ENCODE data around the gene VBP1. TPM values are rescaled to one million over a fixed set of nuclear protein-coding genes. Genes with fewer than 3 reads are reported as not detected.
"Not testable (repeated sequence)": the region's sequence is repeated elsewhere in the genome, so short reads cannot be mapped to it uniquely, and the experiment has no call there.

VBP1 gene
- total and polyA plus RNA-seq, 5 donors from 2014 or later: 22.9 to 101 (median 87.9) TPM

- Histone ChIP-seq H3K9me3 (ENCODE audit: control insufficient read depth in 2 of 2, low read length in 2 of 2) (peaks cover 0 to 3% of the 10 kb centered on the region in 2 experiments), H3K4me1 (ENCODE audit: control insufficient read depth, insufficient read depth, low read length, poor library complexity, severe bottlenecking) (peaks cover 11% of the 10 kb centered on the region), H3K27ac (ENCODE audit: insufficient read depth, low read length, poor library complexity, severe bottlenecking) (no peak overlapping the region), H3K4me3 (ENCODE audit: low read depth, low read length) (no peak overlapping the region), H3K27me3 (ENCODE audit: control insufficient read depth, insufficient read depth, low read length) (no peaks in the 10 kb centered on the region), H3K36me3 (ENCODE audit: control insufficient read depth, insufficient read depth, low read length) (no peaks in the 10 kb centered on the region)
- Mint-ChIP-seq H3K27ac (no peak overlapping the region), H3K4me1 (peaks cover 4 to 20% (median 10%) of the 10 kb centered on the region in 4 donors), H3K27me3 (no peaks in the 10 kb centered on the region), H3K4me3 (peak overlapping the region in 1 of 4 donors; percentile 48), H3K9me3 (peaks cover 0 to 2% (median 1%) of the 10 kb centered on the region in 7 donors), H3K36me3 (no peaks in the 10 kb centered on the region)
- DNase-seq: no peak
- ATAC-seq (ENCODE audit: low read depth in 2 of 2): no peak
Observed at GRCh38 chrX:155266439-155266838, 50.2 kb downstream of the VBP1 start.

- H3K27ac Mint-ChIP-seq; H3K36me3 ChIP-seq (ENCODE audit: control insufficient read depth, insufficient read depth, low read length); H3K4me1 ChIP-seq (ENCODE audit: control insufficient read depth, insufficient read depth, low read length, poor library complexity, severe bottlenecking); H3K4me1 Mint-ChIP-seq; H3K27ac ChIP-seq (ENCODE audit: insufficient read depth, low read length, poor library complexity, severe bottlenecking); ATAC-seq (ENCODE audit: low read depth in 2 of 2); H3K27me3 ChIP-seq (ENCODE audit: control insufficient read depth, insufficient read depth, low read length); H3K4me3 ChIP-seq (ENCODE audit: low read depth, low read length); H3K9me3 Mint-ChIP-seq; H3K27me3 Mint-ChIP-seq; H3K36me3 Mint-ChIP-seq; DNase-seq; H3K9me3 ChIP-seq (ENCODE audit: control insufficient read depth in 2 of 2, low read length in 2 of 2): not testable (repeated sequence)
- peak overlapping the region in 1 of 4 donors; percentile 21 for H3K4me3 Mint-ChIP-seq
Observed at GRCh38 chrX:155267995-155268394, 51.7 kb downstream of the VBP1 start.

GRCh38 chrX:155270969-155271368 is 54.7 kb downstream of the VBP1 start:
- Histone ChIP-seq H3K27ac (ENCODE audit: insufficient read depth, low read length, poor library complexity, severe bottlenecking) (no peak overlapping the region), H3K27me3 (ENCODE audit: control insufficient read depth, insufficient read depth, low read length) (no peaks in the 10 kb centered on the region), H3K9me3 (ENCODE audit: control insufficient read depth in 2 of 2, low read length in 2 of 2) (peaks cover 0 to 3% of the 10 kb centered on the region in 2 experiments), H3K4me3 (ENCODE audit: low read depth, low read length) (no peak overlapping the region), H3K4me1 (ENCODE audit: control insufficient read depth, insufficient read depth, low read length, poor library complexity, severe bottlenecking) (no peaks in the 10 kb centered on the region), H3K36me3 (ENCODE audit: control insufficient read depth, insufficient read depth, low read length) (no peaks in the 10 kb centered on the region)
- DNase-seq: no peak
- no peaks in the 10 kb centered on the region for H3K4me1 Mint-ChIP-seq
- H3K27ac Mint-ChIP-seq: no peak overlapping the region
- no peak overlapping the region for H3K4me3 Mint-ChIP-seq
- H3K36me3 Mint-ChIP-seq: no peaks in the 10 kb centered on the region
- no peak for ATAC-seq (ENCODE audit: low read depth in 2 of 2)
- H3K9me3 Mint-ChIP-seq: peaks cover 0 to 5% (median 3%) of the 10 kb centered on the region in 7 donors
- H3K27me3 Mint-ChIP-seq: no peaks in the 10 kb centered on the region

- no peak for ATAC-seq (ENCODE audit: low read depth in 2 of 2)
- H3K4me3 Mint-ChIP-seq: no peak overlapping the region
- Histone ChIP-seq H3K36me3 (ENCODE audit: control insufficient read depth, insufficient read depth, low read length) (no peaks in the 10 kb centered on the region), H3K4me1 (ENCODE audit: control insufficient read depth, insufficient read depth, low read length, poor library complexity, severe bottlenecking) (no peaks in the 10 kb centered on the region), H3K27me3 (ENCODE audit: control insufficient read depth, insufficient read depth, low read length) (no peaks in the 10 kb centered on the region), H3K9me3 (ENCODE audit: control insufficient read depth in 2 of 2, low read length in 2 of 2) (no peaks in the 10 kb centered on the region), H3K4me3 (ENCODE audit: low read depth, low read length) (no peak overlapping the region), H3K27ac (ENCODE audit: insufficient read depth, low read length, poor library complexity, severe bottlenecking) (no peak overlapping the region)
- no peak overlapping the region for H3K27ac Mint-ChIP-seq
- no peaks in the 10 kb centered on the region for H3K27me3 Mint-ChIP-seq
- peaks cover 0 to 2% (median 0%) of the 10 kb centered on the region in 7 donors for H3K9me3 Mint-ChIP-seq
- DNase-seq: no peak
- H3K36me3 Mint-ChIP-seq: no peaks in the 10 kb centered on the region
- peaks cover 0 to 5% (median 0%) of the 10 kb centered on the region in 4 donors for H3K4me1 Mint-ChIP-seq
Observed at GRCh38 chrX:155279873-155280272, 63.6 kb downstream of the VBP1 start.

Other genes with a start within 250 kb of the VBP1 start
- 0.89 TPM for gene F8, start 193.7 kb upstream of the VBP1 start, total RNA-seq
- gene F8, start 193.7 kb upstream of the VBP1 start, polyA plus RNA-seq: 1 to 10 TPM; 4.1 to 7.3 (median 4.5) TPM
- gene FUNDC2, start 189.6 kb upstream of the VBP1 start, total RNA-seq: 36.9 TPM
- 100 to 1,000 TPM; 165 to 185 (median 174) TPM for gene FUNDC2, start 189.6 kb upstream of the VBP1 start, polyA plus RNA-seq
- gene CMC4, start 145.3 kb upstream of the VBP1 start, total RNA-seq: 3.7 TPM
- 10 to 100 TPM; 17.8 to 22.9 (median 20.5) TPM for gene CMC4, start 145.3 kb upstream of the VBP1 start, polyA plus RNA-seq
- 16.1 TPM for gene MTCP1, start 145.3 kb upstream of the VBP1 start, total RNA-seq
- gene MTCP1, start 145.3 kb upstream of the VBP1 start, polyA plus RNA-seq: 10 to 100 TPM; 23.5 to 30.6 (median 25.7) TPM
- gene BRCC3, start 145.0 kb upstream of the VBP1 start, total RNA-seq: 13.7 TPM
- gene BRCC3, start 145.0 kb upstream of the VBP1 start, polyA plus RNA-seq: 10 to 100 TPM; 22.3 to 26.8 (median 25.0) TPM
- gene RAB39B, start 48.0 kb downstream of the VBP1 start, total RNA-seq: 6.9 TPM
- gene RAB39B, start 48.0 kb downstream of the VBP1 start, polyA plus RNA-seq: 1 to 10 TPM; 6.4 to 10.0 (median 8.4) TPM
- gene CLIC2, start 118.2 kb downstream of the VBP1 start, total RNA-seq: 1.2 TPM
- gene CLIC2, start 118.2 kb downstream of the VBP1 start, polyA plus RNA-seq: under 1 TPM in 2 of 4 donors, not detected in 2; 0.42 to 0.76 TPM
- gene F8A2, start 165.6 kb downstream of the VBP1 start, total RNA-seq: not detected
- not detected for gene F8A2, start 165.6 kb downstream of the VBP1 start, polyA plus RNA-seq
- 4.8 TPM for gene F8A3, start 242.2 kb downstream of the VBP1 start, total RNA-seq
- 10 to 100 TPM in 1 of 4 donors, 1 to 10 TPM in 2, under 1 TPM in 1; 0.86 to 17.7 (median 4.0) TPM for gene F8A3, start 242.2 kb downstream of the VBP1 start, polyA plus RNA-seq

Measured in CD4-positive, CD25-positive, alpha-beta regulatory T cell (primary cell).